ENCODE results near the gene ARRDC4. TPM values are rescaled to one million over a fixed set of nuclear protein-coding genes. Genes with fewer than 3 reads are reported as not detected.

The ARRDC4 gene
- total RNA-seq, 1 experiment from 2014 or later: 9.0 TPM

- no peak overlapping the region for H3K4me3 Mint-ChIP-seq
- TF ChIP-seq ZNF219 (CRISPR knock-in tag; IDR thresholded peaks at IDR 0.05; ENCODE audit: borderline replicate concordance) (no peak), ERG (CRISPR knock-in tag; IDR thresholded peaks at IDR 0.05) (no peak), NR2C2 (CRISPR knock-in tag; IDR thresholded peaks at IDR 0.05) (no peak), TCF7 (CRISPR knock-in tag; IDR thresholded peaks at IDR 0.05; ENCODE audit: low read depth) (no peak), ESRRA (CRISPR knock-in tag; IDR thresholded peaks at IDR 0.05; ENCODE audit: borderline replicate concordance) (no peak), AR (CRISPR knock-in tag; IDR thresholded peaks at IDR 0.05) (no peak), SMAD3 (CRISPR knock-in tag; IDR thresholded peaks at IDR 0.05; ENCODE audit: borderline replicate concordance) (no peak), ATF6 (CRISPR knock-in tag; IDR thresholded peaks at IDR 0.05) (no peak), E2F1 (CRISPR knock-in tag; IDR thresholded peaks at IDR 0.05) (no peak), NFE2L1 (CRISPR knock-in tag; IDR thresholded peaks at IDR 0.05) (no peak), GRHL2 (CRISPR knock-in tag; IDR thresholded peaks at IDR 0.05; ENCODE audit: insufficient replicate concordance, severe bottlenecking) (no peak), NFYB (CRISPR knock-in tag; conservative IDR thresholded peaks at IDR 0.05; ENCODE audit: low read depth) (no peak), PRDM15 (CRISPR knock-in tag; IDR thresholded peaks at IDR 0.05) (no peak), ZNF671 (CRISPR knock-in tag; IDR thresholded peaks at IDR 0.05) (no peak)
- no peaks in the 10 kb centered on the region; the same call in 1 of the 2 replicates for H3K27me3 Mint-ChIP-seq (ENCODE audit: low read depth)
- no peaks in the 10 kb centered on the region for H3K36me3 Mint-ChIP-seq
- POLR2A ChIA-PET: no interaction called here
- ATAC-seq (no peak), DNase-seq (ENCODE audit: low spot score) (no peak)
- CTCF ChIA-PET: no interaction called here
- no peaks in the 10 kb centered on the region for H3K4me1 Mint-ChIP-seq
- H3K27ac Mint-ChIP-seq: no peak overlapping the region
- H3K9me3 Mint-ChIP-seq: no peaks in the 10 kb centered on the region
Measured at GRCh38 chr15:97914711-97915110, 45.8 kb upstream of the ARRDC4 start.

GRCh38 chr15:97915261-97915660, 45.2 kb upstream of the ARRDC4 start:
- no peak for ATAC-seq
- H3K4me3 Mint-ChIP-seq: no peak overlapping the region
- no peak overlapping the region for H3K27ac Mint-ChIP-seq
- no peak for DNase-seq (ENCODE audit: low spot score)
- no peaks in the 10 kb centered on the region for H3K36me3 Mint-ChIP-seq
- POLR2A ChIA-PET: no interaction called here
- no peaks in the 10 kb centered on the region for H3K4me1 Mint-ChIP-seq
- no peaks in the 10 kb centered on the region; the same call in 1 of the 2 replicates for H3K27me3 Mint-ChIP-seq (ENCODE audit: low read depth)
- no peak for TF ChIP-seq RELA (CRISPR knock-in tag; IDR thresholded peaks at IDR 0.05; ENCODE audit: borderline replicate concordance)
- TF ChIP-seq SMAD4 (CRISPR knock-in tag; IDR thresholded peaks at IDR 0.05): no peak
- no peak for TF ChIP-seq GRHL2 (CRISPR knock-in tag; IDR thresholded peaks at IDR 0.05; ENCODE audit: insufficient replicate concordance, severe bottlenecking)
- no peak for TF ChIP-seq ZNF138 (CRISPR knock-in tag; conservative IDR thresholded peaks at IDR 0.05)
- TF ChIP-seq CREM (CRISPR knock-in tag; IDR thresholded peaks at IDR 0.05): no peak
- no peak for TF ChIP-seq SMAD3 (CRISPR knock-in tag; IDR thresholded peaks at IDR 0.05; ENCODE audit: borderline replicate concordance)
- TF ChIP-seq FOXP1 (CRISPR knock-in tag; IDR thresholded peaks at IDR 0.05; ENCODE audit: borderline replicate concordance): no peak
- TF ChIP-seq ZMAT4 (CRISPR knock-in tag; IDR thresholded peaks at IDR 0.05): no peak
- TF ChIP-seq ZNF423 (CRISPR knock-in tag; IDR thresholded peaks at IDR 0.05): no peak
- TF ChIP-seq TCF7 (CRISPR knock-in tag; IDR thresholded peaks at IDR 0.05; ENCODE audit: low read depth): no peak
- TF ChIP-seq FOXJ3 (CRISPR knock-in tag; IDR thresholded peaks at IDR 0.05; ENCODE audit: borderline replicate concordance): no peak
- no peak for TF ChIP-seq OVOL2 (CRISPR knock-in tag; IDR thresholded peaks at IDR 0.05; ENCODE audit: borderline replicate concordance)
- no peaks in the 10 kb centered on the region for H3K9me3 Mint-ChIP-seq
- CTCF ChIA-PET: no interaction called here
